HL-60 (cell line): ENCODE results near the gene NBAS.

Experiments used
- GABPA ChIP-seq: IDR thresholded peaks from 2 replicates; pipeline ENCODE4 v1.6.1; 2012; ENCODE audit warnings: low read depth
- POLR2AphosphoS5 ChIP-seq: IDR thresholded peaks from 2 replicates; pipeline ENCODE4 v1.6.1; 2012; ENCODE audit warnings: low read depth
- SPI1 ChIP-seq: IDR thresholded peaks from 2 replicates; pipeline ENCODE4 v1.6.1; 2012; ENCODE audit warnings: low read depth, mild to moderate bottlenecking, borderline replicate concordance
- TF ChIP-seq, protein P1 (sequence below): IDR thresholded peaks from one replicate; pipeline ENCODE4 v1.5.1; 2011; ENCODE audit warnings: low read length, control low read depth, inconsistent platforms; ENCODE audit not compliant: insufficient read depth
- TF ChIP-seq, protein P2 (sequence below): IDR thresholded peaks from 2 replicates; pipeline ENCODE4 v1.6.1; 2012; ENCODE audit warnings: low read depth; ENCODE audit not compliant: insufficient replicate concordance

DNA sequence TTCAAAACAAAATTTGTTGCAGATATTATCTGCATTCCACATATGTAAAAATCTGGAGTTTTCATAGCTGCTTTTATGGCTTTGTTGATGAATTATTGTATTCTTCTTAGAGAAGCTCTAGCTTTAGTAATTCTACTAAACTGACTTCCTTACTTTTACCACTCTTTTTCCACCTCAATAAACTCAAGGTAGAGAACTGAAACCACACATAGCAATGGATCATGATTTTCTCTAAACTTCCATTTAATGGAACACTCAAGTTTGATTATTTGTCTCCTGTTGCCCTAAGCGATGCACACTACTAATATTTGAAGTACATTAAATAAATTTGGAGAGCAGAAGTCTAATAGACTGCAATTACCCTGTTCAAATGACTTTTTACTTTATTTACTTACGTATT is 192.0 kb downstream of the NBAS start:
- TF ChIP-seq, protein P1, sequence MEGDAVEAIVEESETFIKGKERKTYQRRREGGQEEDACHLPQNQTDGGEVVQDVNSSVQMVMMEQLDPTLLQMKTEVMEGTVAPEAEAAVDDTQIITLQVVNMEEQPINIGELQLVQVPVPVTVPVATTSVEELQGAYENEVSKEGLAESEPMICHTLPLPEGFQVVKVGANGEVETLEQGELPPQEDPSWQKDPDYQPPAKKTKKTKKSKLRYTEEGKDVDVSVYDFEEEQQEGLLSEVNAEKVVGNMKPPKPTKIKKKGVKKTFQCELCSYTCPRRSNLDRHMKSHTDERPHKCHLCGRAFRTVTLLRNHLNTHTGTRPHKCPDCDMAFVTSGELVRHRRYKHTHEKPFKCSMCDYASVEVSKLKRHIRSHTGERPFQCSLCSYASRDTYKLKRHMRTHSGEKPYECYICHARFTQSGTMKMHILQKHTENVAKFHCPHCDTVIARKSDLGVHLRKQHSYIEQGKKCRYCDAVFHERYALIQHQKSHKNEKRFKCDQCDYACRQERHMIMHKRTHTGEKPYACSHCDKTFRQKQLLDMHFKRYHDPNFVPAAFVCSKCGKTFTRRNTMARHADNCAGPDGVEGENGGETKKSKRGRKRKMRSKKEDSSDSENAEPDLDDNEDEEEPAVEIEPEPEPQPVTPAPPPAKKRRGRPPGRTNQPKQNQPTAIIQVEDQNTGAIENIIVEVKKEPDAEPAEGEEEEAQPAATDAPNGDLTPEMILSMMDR = no peak
- TF ChIP-seq POLR2AphosphoS5 = no peak
- TF ChIP-seq, protein P2, sequence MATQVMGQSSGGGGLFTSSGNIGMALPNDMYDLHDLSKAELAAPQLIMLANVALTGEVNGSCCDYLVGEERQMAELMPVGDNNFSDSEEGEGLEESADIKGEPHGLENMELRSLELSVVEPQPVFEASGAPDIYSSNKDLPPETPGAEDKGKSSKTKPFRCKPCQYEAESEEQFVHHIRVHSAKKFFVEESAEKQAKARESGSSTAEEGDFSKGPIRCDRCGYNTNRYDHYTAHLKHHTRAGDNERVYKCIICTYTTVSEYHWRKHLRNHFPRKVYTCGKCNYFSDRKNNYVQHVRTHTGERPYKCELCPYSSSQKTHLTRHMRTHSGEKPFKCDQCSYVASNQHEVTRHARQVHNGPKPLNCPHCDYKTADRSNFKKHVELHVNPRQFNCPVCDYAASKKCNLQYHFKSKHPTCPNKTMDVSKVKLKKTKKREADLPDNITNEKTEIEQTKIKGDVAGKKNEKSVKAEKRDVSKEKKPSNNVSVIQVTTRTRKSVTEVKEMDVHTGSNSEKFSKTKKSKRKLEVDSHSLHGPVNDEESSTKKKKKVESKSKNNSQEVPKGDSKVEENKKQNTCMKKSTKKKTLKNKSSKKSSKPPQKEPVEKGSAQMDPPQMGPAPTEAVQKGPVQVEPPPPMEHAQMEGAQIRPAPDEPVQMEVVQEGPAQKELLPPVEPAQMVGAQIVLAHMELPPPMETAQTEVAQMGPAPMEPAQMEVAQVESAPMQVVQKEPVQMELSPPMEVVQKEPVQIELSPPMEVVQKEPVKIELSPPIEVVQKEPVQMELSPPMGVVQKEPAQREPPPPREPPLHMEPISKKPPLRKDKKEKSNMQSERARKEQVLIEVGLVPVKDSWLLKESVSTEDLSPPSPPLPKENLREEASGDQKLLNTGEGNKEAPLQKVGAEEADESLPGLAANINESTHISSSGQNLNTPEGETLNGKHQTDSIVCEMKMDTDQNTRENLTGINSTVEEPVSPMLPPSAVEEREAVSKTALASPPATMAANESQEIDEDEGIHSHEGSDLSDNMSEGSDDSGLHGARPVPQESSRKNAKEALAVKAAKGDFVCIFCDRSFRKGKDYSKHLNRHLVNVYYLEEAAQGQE = no peak
- TF ChIP-seq GABPA = no peak
- TF ChIP-seq SPI1 = no peak
